GM21447 (cell line): ENCODE results near the gene HOATZ.

Experiments used
- ATAC-seq: cut with Tn5 transposase; IDR thresholded peaks from one replicate; pipeline ENCODE4 v1.9.1; 2021; ENCODE audit not compliant: unreplicated experiment

The HOATZ gene

DNA sequence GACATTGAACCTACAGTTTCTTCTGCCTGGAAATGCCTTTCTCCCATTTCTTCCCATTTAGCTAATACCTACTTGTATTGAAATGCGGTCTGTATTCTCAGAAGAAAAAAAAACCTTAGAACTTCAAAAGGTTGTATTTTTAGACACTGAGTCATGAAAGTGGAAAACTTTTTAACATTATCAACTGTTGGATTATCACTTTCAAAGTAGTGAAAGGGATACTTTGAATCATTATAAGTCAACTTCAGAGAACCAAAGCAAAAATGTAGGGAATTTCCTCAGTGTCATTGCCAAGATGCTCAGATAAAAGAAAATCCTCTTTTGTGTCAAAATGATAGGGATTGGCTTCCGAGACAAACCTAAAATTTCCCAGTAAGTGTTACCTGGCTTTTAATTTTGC is 6.6 kb downstream of the HOATZ start:
- no peak for ATAC-seq

DNA sequence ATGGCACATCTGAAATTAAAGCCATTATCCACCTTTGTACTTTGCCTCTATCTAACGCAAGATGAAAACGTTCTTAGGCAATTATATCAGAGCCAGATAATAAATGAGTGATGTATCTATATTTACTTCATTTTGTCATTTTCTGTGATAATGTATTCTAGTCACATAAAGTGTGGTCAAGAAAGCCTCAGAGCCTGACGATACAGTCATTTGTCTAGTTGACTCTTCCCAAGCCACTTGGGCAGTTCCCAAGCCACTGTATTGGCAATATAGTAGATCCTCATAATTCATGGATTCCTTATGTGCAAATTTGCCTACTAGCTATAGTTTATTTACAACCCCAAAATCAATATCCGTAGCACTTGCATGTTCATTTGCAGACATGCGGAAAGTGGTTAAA is 7.8 kb downstream of the HOATZ start:
- ATAC-seq, result no peak

DNA sequence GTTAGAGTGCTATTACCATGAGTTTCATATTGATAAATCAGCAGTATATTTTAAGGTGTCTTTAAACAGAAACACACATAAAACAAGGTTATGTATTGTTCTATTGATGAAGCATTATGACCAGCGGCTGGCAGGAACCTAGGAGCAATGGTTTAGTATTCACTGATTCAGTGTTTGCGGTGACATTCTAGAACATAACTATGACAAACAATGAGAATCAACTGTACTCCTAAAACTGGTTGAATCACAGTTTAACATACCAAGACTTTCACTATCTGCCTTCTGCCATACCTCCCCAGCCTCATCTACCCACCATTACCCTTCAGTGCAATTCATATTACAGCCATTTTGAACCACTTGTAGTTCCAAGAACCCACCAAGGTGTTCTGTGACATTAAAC is 8.8 kb downstream of the HOATZ start:
- ATAC-seq, result no peak

DNA sequence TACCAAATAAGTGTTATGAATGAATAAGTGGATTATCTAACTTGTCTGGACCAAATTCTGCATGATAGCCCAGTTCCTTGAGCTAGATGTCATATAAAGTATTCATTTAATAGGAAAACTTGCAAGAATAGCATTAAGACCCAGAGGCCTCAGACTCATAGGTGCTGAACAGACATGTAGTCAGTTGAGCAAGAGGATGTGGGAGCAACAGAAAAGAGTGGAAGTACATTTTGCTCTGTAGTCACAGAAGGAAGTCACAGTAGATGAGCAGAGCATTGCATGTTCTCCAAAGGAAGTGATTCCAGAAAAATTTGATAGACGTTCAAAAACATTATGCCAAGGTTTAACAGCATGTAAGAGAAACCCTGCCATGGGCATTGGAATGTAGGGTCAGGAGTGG is 9.5 kb downstream of the HOATZ start:
- ATAC-seq, result no peak

DNA sequence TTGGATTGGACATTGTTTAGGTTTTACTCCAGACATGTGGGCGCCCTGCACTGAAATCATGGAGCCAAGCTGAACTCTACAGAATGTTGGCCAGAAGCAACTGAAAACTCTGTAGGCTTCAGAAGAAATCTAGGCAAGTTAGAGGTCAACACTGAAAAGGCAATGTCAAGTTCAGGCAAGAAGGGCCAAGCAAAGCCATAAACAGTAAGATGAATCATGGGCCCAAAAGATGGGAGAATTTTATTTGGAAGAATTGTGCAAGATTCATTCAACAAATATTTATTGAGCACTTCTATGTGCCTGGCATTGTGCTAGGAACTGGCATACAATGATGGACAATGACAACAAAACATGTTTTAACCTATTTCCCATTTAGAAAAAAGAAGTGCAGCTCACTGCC is 10.9 kb downstream of the HOATZ start:
- no peak for ATAC-seq

DNA sequence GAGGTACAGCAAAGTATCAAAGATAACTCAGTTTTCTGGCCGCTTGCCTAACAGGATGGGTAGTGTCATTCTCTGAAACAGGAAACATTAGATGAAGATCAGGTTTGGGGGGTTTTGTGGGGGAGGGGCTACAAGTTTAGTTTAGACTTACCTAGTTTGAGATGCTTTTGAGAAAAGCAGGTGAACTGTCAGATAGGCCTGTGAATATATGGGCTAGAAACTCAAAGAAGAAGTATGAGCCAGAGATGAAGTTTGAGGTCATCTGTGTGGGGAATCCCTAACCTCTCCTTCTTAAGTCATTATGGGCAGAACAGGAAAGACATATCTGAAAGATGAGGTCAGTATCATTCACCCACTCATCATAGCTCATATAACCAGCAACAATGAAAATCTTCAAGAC is 11.9 kb downstream of the HOATZ start:
- ATAC-seq, result no peak

DNA sequence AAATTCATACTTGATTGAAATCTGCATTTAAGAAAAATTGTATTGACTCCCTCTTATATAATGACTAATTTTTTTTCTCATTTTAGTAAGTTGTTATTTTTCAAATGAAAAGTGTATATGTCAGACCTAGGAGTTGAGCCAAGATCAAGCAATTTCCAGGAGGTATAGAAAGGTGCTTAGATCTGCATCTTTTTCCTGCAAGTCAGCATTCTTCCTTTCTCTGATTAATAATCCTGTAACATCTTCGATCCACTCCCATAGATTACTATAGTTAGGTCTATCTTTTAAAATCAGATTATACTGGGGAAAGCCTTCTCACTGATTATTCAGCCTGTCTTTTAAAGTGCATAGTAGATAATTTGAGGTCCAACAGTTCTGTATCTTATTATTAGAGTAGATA is 12.7 kb downstream of the HOATZ start:
- ATAC-seq, result no peak

DNA sequence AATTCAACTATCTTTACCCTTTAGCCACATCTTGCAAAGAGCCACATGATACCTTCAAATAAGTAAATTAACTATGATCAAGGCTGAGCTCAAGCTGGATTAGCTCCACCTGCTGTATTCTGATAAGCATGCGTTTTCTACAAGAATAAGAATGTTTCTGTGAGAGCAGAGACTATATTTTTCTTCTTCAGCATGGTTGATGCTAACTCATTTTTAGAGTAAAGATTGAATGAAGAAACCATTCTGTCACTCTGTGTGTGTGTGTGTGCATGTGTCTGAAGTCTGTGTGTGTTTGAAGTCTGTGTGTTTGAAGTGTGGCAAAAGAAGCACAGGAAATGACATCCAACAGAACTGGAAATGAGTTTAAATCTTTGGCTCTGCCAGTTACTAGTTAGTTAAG is 14.0 kb downstream of the HOATZ start:
- no peak for ATAC-seq

DNA sequence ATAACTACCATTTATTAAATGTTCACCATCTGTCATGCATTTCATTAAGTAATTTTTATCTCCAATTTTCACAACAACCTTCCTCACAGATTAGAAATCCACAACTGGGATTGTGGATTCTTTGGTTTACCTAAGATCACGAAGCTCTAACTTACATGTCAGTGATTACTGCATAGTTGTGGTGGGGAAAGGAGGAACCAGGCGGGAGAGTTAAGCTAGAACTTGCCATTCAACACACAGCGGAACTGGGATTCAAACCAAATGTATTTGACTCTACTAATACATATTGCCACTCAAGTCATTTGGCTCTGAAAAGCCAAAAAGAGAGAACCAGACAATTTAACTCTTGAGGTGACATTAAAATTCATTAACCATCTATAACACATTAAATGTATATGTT is 15.5 kb downstream of the HOATZ start:
- no peak for ATAC-seq

DNA sequence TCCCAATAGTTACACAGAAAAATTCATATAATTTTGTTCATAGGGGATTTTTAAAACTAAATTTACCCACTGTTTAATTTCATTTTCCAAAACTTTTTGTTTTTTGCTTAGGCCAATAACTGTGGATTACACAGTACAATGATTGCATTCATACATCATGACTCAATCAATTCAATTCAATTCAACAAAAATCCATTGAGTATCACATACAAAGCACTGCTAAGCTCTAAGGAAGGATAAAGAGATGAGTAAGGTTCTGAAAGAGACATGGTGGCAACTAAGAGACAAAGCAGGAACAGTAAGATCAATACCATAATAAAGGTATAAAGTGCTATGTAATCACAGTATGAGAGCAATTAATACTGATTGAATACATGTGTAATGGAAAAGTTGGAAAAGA is 16.6 kb downstream of the HOATZ start:
- ATAC-seq, result no peak

DNA sequence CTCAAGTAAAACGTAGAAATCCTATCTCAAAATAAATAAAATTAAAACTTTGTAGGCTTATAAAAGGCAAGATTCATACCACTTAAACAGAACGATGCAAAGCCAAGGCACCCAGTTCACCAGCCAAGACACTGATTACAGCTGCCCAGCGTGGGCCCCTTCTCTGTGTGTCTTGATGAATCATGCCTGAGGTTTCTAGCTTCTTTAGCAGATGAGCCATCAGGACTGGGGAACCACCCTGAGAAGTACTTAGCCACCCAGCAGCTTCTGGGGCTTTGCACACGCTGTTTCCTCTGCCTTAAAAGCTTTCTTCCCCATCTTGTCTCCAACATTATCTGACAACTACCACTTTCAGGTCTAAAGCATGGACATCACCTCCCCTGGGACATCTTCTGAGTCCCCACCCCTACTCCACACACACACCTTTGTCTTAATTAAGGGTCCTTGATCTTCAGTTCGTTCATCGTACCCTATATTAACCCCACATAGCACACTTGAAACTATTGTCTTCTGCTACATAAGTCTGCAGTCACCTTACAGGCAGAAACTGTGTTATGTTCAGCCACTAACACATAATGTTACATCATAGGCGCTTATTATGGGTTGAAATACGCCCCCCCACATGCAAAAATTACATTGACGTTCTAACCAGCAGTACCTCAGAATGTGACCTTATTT is 17.2 kb downstream of the HOATZ start:
- ATAC-seq, result peak; percentile 81

DNA sequence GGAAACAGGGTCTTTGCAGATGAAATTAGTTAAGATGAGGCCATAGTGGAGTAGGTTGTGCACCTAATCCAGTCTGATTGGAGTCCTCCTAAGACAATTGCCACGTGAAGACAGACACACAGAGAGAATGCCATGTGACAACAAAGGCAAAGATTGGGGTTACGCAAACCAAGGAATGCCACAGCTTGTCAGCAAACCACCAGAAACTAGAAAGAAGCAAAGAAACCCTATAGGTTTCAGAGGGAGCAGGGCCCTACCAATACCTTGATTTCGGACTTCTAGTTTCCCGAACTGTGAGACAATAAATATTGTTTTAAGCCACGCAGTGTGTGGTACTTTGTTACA is 17.8 kb downstream of the HOATZ start:
- no peak for ATAC-seq

DNA sequence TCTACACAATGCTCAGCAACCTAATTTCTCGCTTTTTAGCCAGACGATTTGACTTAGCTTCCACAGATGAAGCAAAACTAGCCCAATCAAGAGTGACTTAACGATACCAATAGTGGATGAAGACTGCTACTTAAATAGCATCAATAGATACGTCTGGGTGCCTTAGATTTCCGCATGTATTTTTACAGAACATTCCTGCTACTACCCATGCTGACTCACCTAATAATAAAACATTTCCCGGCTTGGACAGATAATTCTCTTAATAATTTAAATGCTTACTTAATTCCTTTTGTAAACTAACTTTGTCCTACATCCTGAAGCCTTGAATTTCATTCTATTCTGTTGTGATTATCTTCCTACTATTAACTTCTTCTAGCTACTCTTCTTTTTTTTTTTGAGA is 20.7 kb downstream of the HOATZ start:
- ATAC-seq, result no peak

DNA sequence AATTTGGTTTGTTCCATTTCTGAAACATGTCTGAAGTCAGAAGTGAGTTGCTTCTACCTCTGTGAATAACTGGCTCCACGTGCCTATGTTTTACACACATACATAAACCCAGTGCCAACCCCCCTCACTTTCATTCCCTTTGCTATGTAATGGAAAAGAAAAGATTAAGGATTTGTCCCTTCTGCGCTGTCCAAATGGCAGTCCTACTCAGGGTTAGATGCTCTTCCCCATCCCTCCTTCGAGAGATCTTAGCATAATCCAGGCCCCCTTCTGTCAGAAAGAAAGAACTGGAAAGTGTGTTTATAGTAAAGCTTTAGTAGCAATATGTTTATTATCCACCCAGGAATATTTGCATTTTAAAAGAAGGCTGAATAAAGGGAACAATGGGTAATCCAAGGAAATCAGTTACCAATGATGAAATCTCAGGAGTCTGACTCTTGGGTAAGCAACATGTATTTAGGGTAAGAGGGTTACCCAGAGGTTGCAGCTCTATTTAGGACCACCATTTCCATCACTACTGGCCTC is 22.8 kb downstream of the HOATZ start:
- ATAC-seq, result no peak

DNA sequence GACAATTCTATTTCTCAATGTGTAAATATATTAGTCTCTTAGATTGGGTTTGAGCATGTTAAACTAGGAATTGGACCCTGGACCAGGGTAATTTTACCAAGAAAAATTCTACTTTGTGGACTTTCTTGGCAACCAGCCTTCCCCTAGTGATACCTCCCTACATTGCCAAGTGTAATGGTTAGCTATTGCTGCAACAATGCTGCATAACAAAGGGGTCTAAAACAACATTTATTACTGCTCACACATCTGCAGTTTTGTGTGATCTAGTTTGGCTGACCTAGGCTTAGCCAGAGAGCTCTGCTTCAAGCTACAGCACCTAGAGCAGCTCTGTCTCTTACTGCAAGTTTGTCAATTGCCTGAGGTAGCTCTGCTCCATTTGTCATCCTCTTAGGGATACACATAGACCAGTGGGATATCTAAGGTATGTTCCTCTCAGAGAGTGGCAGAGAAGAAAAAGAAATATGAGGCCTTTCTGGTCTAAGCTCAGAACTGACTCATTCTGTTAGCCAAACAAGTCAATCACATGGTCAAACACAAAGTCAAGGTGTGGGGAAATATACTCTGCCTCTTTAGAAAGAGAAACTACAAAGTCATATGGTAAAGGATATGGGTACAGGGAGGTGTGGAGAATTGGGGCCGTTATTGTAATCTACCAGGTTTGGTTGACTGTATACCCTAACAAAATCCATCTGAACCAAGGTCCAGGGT is 24.0 kb downstream of the HOATZ start:
- no peak for ATAC-seq

DNA sequence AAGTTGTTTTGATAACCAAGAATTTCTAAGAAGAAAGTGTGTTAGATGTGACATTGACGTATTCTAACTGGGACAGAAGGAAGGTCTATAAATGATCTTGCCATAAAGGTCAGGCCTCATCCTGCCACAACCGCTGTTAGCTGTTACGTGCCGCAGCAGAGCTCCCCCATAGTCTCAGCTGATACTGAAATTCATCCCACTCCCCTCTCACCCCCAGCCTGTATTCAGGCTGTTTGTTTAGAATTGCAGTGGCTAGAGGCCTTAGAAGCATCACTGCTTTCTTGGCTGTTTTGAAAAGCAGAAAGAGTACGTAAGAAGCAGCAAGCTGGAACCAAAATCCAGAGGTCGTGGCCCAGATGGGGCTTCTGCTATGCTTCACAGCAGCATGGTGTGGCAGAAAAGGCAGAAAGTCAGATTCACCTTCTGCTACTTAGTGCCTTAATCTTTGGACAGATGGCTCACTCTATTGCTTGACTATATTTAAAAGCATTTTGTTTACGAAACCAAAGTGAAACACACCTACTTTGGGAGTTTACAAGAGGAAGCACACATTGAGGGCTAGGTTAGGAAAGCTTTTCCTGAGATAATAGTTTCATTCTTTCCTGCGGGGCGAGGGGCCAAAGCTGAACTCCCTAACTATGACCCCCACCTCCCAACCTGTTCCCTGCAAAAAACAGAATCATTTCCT is 25.0 kb downstream of the HOATZ start:
- ATAC-seq, result no peak

DNA sequence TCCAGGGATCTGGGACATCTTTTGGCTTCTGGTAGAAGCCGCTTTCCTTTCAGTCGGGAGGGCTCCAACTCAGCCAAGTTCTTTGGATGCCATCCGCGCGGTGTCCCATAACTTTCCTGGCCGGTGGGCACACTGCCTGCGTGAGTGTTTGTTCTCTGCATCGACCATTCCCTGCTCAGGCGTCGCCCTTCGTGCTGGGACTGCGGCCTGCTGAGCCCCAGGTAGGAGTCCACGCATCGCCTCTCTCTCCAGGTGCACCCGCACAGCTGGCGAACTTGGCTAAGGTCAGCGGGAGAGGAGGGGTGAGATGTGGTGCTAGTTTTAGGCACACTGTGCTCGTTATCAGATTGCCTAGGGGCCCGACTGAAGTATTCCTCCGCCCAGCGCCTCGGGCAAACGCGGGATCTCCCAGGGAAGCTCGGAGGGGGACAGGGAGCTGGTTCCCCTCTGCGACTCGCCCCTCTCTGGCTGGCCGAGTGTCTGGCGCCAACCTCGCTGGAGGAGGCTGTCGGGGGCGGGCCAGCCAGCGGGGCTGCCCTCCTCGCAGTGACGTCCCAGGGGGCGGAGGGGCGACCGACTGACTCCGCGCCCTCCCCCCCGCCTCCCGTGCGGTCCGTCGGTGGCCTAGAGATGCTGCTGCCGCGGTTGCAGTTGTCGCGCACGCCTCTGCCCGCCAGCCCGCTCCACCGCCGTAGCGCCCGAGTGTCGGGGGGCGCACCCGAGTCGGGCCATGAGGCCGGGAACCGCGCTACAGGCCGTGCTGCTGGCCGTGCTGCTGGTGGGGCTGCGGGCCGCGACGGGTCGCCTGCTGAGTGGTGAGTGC is 25.7 kb downstream of the HOATZ start, which contains the start of gene LAYN:
Gene LAYN (plus strand): TSS at position 607 of the 823 bp plus-strand sequence. CDS start 124 bp downstream, at position 731.
- no peak for ATAC-seq

DNA sequence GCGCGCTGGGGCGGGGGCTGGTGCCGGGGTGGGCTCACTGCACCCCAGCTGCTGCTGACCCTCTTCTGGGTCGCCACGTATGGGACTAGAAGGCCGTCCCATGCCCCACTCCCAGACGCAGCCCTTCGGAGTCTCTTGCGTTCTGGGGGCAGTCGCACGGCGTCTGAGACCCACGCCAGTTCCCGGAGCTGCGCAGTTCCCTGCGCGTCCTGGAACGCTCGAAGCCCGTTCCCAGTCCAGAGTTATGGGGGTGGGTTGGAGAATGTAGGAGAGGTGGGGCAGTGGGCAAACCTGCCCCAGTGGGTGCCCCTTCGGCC is 26.3 kb downstream of the HOATZ start:
- no peak for ATAC-seq

DNA sequence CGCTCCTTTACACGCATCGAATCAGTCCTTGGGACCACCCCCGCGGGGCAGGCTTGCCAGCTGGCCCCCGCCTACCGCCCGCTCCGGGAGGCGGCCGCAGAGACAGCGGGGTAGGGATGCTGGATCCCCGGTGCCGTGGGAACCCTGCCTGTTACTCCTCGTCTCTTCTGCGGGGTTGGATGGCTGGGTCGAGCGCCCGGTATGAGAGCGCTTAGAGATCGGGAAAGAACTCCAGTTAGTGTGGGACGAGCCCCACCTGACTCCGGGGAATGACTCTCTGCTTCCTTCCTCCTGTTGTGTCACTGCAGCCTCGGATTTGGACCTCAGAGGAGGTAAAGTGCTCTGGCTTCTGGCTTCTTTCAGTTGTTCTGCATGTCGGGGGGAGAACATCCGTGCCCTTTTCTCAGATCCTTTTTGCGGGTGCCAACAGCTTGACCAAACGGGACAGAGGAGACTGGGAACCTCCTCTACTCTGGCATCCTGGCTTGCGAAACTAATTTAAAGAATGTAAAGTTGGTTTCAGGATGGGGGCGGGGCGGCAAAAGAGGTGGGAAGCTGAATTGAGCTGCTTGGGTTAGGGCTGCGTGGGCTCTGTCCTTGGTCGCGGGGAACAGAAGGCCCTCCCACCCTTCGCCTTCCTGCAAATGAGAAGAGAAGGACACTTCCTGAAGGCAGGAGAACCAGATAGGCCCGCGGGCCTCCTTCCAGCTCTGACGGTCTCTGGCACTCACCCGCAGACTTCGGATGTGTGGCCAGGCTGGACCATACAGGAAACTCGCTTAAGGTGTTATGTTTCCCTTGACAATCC is 26.9 kb downstream of the HOATZ start:
- ATAC-seq, result no peak

DNA sequence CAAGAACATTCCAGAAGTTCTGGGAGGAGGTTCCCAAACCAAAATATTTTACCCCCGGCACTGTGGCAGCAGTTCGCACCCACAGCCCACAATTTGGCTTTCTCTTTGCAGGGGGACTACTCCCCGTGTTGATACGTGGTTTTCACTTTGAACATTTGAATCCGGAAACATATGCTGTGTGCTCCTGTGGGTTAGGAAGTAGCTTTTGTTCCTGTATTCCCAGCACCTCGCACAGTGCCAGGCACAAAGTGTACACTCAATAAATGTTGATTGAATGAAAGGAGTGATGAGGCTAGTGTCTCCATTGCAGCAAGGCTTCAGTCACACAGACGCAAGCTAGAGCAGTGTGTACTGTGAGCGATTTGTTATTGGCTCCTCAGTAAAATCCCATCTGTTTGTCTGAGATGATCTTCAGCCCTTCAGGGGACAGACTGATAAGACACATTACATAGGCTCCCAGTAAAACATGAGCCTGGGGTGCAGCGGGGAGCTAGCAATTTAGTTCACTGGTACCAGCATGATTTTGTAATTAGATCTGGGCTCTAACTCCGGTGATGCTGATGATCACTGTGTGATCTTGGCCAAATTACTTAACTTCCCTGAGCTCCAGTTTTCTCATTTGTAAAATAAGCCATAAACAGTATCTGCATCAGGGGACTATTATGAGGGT is 28.2 kb downstream of the HOATZ start:
- no peak for ATAC-seq
